Panc1 (cell line): ENCODE results near the gene NDUFV3. TPM values are rescaled to one million over a fixed set of nuclear protein-coding genes. Genes with fewer than 3 reads are reported as not detected.

Source experiments
- ATAC-seq: fragments of 200-7000 bp; cut with Tn5 transposase; 2 replicates; pipeline ENCODE4 v1.9.1; 2020; ENCODE audit warnings: mild to moderate bottlenecking, moderate library complexity
- BruUV-seq: library from RNA; stranded (reverse); fragments of 400-500 nt; replicated peaks from 2 replicates; lab custom pipeline; 2021; lab: Mats Ljungman, UMichigan
- CTCF ChIA-PET: fragments of 300-600 bp; sonication (Branson Sonifier 250); formaldehyde crosslinking; loops from one replicate; lab custom pipeline; 2022; ENCODE audit warnings: antibody characterized with exemption; lab: Charles Lee
- POLR2A ChIA-PET: fragments of 300-600 bp; sonication (Branson Sonifier 250); formaldehyde crosslinking; loops from one replicate; lab custom pipeline; 2022; ENCODE audit warnings: antibody characterized with exemption; lab: Charles Lee
- DNase-seq: peaks from one replicate; pipeline ENCODE4 v3.0.0-alpha.2; 2010; ENCODE audit warnings: low read depth, low spot score
- H3K27ac ChIP-seq: 2 replicates; pipeline ENCODE4 v1.5.1; 2011; ENCODE audit warnings: mild to moderate bottlenecking, low read length, inconsistent platforms
- H3K27me3 ChIP-seq: fragments of 200-500 bp; sonication (Bioruptor generic); 2 replicates; pipeline ENCODE4 v1.6.0; 2014; ENCODE audit warnings: low read length, inconsistent platforms; ENCODE audit not compliant: control insufficient read depth, insufficient read depth
- H3K36me3 ChIP-seq: fragments of 200-500 bp; sonication (Bioruptor generic); 2 replicates; pipeline ENCODE4 v1.5.1; 2014; ENCODE audit warnings: inconsistent platforms, mild to moderate bottlenecking, low read length, moderate library complexity; ENCODE audit not compliant: control insufficient read depth, insufficient read depth
- H3K4me1 ChIP-seq: 2 replicates; pipeline ENCODE4 v1.5.1; 2011; ENCODE audit warnings: inconsistent platforms, mild to moderate bottlenecking, low read length, moderate library complexity; ENCODE audit not compliant: control insufficient read depth, insufficient read depth
- H3K4me3 ChIP-seq, 2 experiments: 2 replicates each; pipeline ENCODE4 v1.5.1; 2011 to 2012; ENCODE audit warnings: low read depth in 2 of 2, low read length in 2 of 2, mild to moderate bottlenecking in 2 of 2, inconsistent platforms in 1 of 2, moderate library complexity in 1 of 2
- H3K9me3 ChIP-seq: fragments of 200-500 bp; sonication (Bioruptor generic); 2 replicates; pipeline ENCODE4 v1.5.1; 2014; ENCODE audit warnings: low read depth, mild to moderate bottlenecking, inconsistent platforms, low read length, moderate library complexity; ENCODE audit not compliant: control insufficient read depth, insufficient read depth
- CTCF ChIP-seq: fragments of 450-650 bp; IDR thresholded peaks from 2 replicates; pipeline ENCODE4 v1.5.1; 2017; ENCODE audit warnings: mild to moderate bottlenecking
- POLR2AphosphoS5 ChIP-seq: IDR thresholded peaks from 2 replicates; pipeline ENCODE4 v1.6.1; 2012; ENCODE audit warnings: mild to moderate bottlenecking, low read depth, low read length, moderate library complexity
- REST ChIP-seq, 2 experiments: IDR thresholded peaks; 2 replicates each; pipeline ENCODE4 v1.6.1; 2011 to 2012; ENCODE audit warnings: low read depth in 2 of 2, control low read depth in 1 of 2, low read length in 1 of 2, mild to moderate bottlenecking in 1 of 2, moderate library complexity in 1 of 2; ENCODE audit not compliant: insufficient read depth in 1 of 2
- SIN3A ChIP-seq: IDR thresholded peaks from 2 replicates; pipeline ENCODE4 v1.6.1; 2012; ENCODE audit warnings: low read depth, mild to moderate bottlenecking, low read length, moderate library complexity, borderline replicate concordance; ENCODE audit not compliant: insufficient read depth
- TCF7L2 ChIP-seq: IDR thresholded peaks from 2 replicates; pipeline ENCODE4 v1.6.1; 2011; ENCODE audit warnings: mild to moderate bottlenecking, low read depth, low read length, inconsistent platforms
- in situ Hi-C: cut with HindIII; loops from 2 replicates; pipeline ENCODE4 v1.10.0; 2016; ENCODE audit warnings: low sequenced_read_pairs, low pct_unique_long_range_greater_than_20kb
- intact Hi-C: fragments of 100-400 bp; cut with micrococcal nuclease; formaldehyde crosslinking; loops from one replicate; pipeline ENCODE4 v1.10.0; 2022; ENCODE audit not compliant: unreplicated experiment
- total RNA-seq: library from RNA; stranded (reverse); gene quantifications from one replicate; pipeline ENCODE4 v1.2.1, GENCODE V29; 2021; ENCODE audit not compliant: unreplicated experiment

NDUFV3 gene
- total RNA-seq, 1 experiment from 2014 or later, result 21.1 TPM

GRCh38 chr21:42887326-42887725 lies 5.8 kb upstream of the NDUFV3 start:
- ChIA-PET POLR2A (no interaction called here), CTCF (no interaction called here)
- Histone ChIP-seq H3K27ac (no peak overlapping the region), H3K4me1 (peaks cover 4% of the 10 kb centered on the region; the same call in 1 of the 2 replicates), H3K4me3 (no peak overlapping the region), H3K36me3 (no peaks in the 10 kb centered on the region), H3K9me3 (no peaks in the 10 kb centered on the region), H3K27me3 (no peaks in the 10 kb centered on the region)
- in situ Hi-C loops, result no loop called here
- DNase-seq (no peak), ATAC-seq (no peak)
- no peak for TF ChIP-seq TCF7L2
- no peak for TF ChIP-seq SIN3A
- no peak for TF ChIP-seq CTCF
- TF ChIP-seq REST (IDR thresholded peaks at IDR 0.05; ENCODE audit: insufficient read depth in 1 of 2, low read depth in 2 of 2, low read length in 1 of 2), result no peak
- intact Hi-C loops, result no loop called here
- no TSS peak for BruUV-seq

GRCh38 chr21:42892582-42892930 lies 553 bp upstream of the NDUFV3 start:
- BruUV-seq, result TSS peak; percentile 94
- no peaks in the 10 kb centered on the region for H3K9me3 ChIP-seq
- peaks cover 4% of the 10 kb centered on the region; the same call in 1 of the 2 replicates for H3K4me1 ChIP-seq
- CTCF ChIA-PET, result no interaction called here
- TF ChIP-seq TCF7L2 (no peak), REST (IDR thresholded peaks at IDR 0.05; ENCODE audit: insufficient read depth in 1 of 2, low read depth in 2 of 2, low read length in 1 of 2) (no peak), SIN3A (no peak), POLR2AphosphoS5 (no peak)
- in situ Hi-C loops (no loop called here), intact Hi-C loops (no loop called here)
- H3K36me3 ChIP-seq, result no peaks in the 10 kb centered on the region; the same call in 1 of the 2 replicates
- H3K4me3 ChIP-seq, result peak overlapping the region; percentile 83 to 92
- ATAC-seq (peak; percentile 55), DNase-seq (no peak)
- peak overlapping the region; percentile 95 for H3K27ac ChIP-seq
- H3K27me3 ChIP-seq, result no peaks in the 10 kb centered on the region
- POLR2A ChIA-PET, result interaction anchor here (0.6 kb wide), 1 partner anchor 83 kb away, joined by 3 read pairs; no protein-coding TSS in a partner anchor
